Activated CD4-positive, alpha-beta memory T cell treated with anti-CD3 and anti-CD28 coated beads for 36 hours (primary cell): ENCODE measurements around the gene DNAJC13. TPM values are rescaled to one million over a fixed set of nuclear protein-coding genes. Genes with fewer than 3 reads are reported as not detected.
A peak's percentile ranks its signal among the peaks of the same experiment; 100 is the strongest.
"Not testable (repeated sequence)": the region's sequence is repeated elsewhere in the genome, so short reads cannot be mapped to it uniquely, and the experiment has no call there.

Source experiments
- CTCF ChIA-PET: fragments of 350-600 bp; sonication (Branson Sonifier 250); formaldehyde crosslinking; loops from one replicate; lab custom pipeline; 2021; ENCODE audit warnings: antibody characterized with exemption, inconsistent platforms; lab: Charles Lee
- POLR2A ChIA-PET: fragments of 350-600 bp; sonication (Branson Sonifier 250); formaldehyde crosslinking; loops from one replicate; lab custom pipeline; 2021; ENCODE audit warnings: antibody characterized with exemption; lab: Charles Lee
- DNase-seq: peaks from one replicate; pipeline ENCODE4 v3.0.0-alpha.2; 2020
- H3K27ac Mint-ChIP-seq: one replicate; pipeline ENCODE4 v1.8.0; 2021; ENCODE audit warnings: mixed read lengths
- H3K27me3 Mint-ChIP-seq: one replicate; pipeline ENCODE4 v1.8.0; 2021; ENCODE audit warnings: mixed read lengths
- H3K36me3 Mint-ChIP-seq: one replicate; pipeline ENCODE4 v1.8.0; 2021; ENCODE audit warnings: mixed read lengths
- H3K4me1 Mint-ChIP-seq: one replicate; pipeline ENCODE4 v1.8.0; 2021; ENCODE audit warnings: low read depth, mixed read lengths
- H3K4me3 Mint-ChIP-seq: one replicate; pipeline ENCODE4 v1.8.0; 2021; ENCODE audit warnings: mild to moderate bottlenecking, mixed read lengths
- H3K9me3 Mint-ChIP-seq: one replicate; pipeline ENCODE4 v1.8.0; 2021; ENCODE audit warnings: mixed read lengths
- intact Hi-C: fragments of 100-400 bp; cut with micrococcal nuclease; formaldehyde crosslinking; loops from one replicate; pipeline ENCODE4 v1.15.1; 2023
- total RNA-seq, 2 experiments: library from RNA; stranded (reverse); gene quantifications; one replicate each; pipeline ENCODE4 v1.2.3, GENCODE V29; 2021

DNAJC13 gene
- total RNA-seq, 2 experiments from 2014 or later, result 33.5 to 34.5 TPM

DNA sequence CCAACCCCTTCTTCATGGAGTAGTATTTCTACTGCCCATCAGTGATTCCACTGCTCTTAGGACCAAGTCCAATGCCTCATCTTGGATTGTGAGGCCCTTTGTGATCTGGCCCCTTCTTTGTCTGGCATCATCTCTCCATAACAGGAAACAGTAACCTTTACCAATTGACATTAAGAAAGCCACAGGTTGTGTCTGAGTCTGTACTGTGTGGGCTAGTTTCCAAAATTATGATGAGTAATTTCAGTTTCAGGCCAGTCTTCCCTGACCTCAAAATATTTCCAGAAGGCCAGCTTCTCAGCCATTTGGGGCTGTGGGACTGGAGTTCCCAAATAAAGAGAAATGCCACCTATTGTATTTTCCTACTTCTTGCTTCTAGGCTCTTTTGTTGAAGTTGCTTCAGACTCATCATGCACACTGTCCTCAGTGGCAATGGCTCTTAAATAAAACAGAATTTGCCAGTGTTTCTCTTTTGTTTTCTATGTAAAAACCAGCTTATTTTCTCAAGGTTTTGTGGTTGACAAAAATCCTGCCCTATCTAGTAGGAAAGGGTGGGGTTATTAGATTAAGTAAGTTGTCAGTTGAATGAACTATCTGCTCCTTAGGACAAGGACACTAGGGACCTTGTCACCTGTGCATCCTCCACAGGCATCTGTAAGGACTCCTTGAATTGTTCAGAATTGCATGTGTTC, 132.7 kb downstream of the DNAJC13 start:
- no peaks in the 10 kb centered on the region for H3K27me3 Mint-ChIP-seq
- ChIA-PET POLR2A (no interaction called here), CTCF (interaction anchor here (0.7 to 7.2 kb wide), 3 partner anchors 13 to 88 kb away, joined by 3 to 46 read pairs (median 3); no protein-coding TSS in a partner anchor)
- no peak overlapping the region for H3K4me3 Mint-ChIP-seq
- no peaks in the 10 kb centered on the region for H3K9me3 Mint-ChIP-seq
- H3K27ac Mint-ChIP-seq, result peak overlapping the region; percentile 73
- DNase-seq, result no peak
- intact Hi-C loops, result loop anchor here (1.0 kb wide), 1 partner anchor 19 kb away; no protein-coding TSS in a partner anchor
- peaks cover 20% of the 10 kb centered on the region for H3K4me1 Mint-ChIP-seq
- no peaks in the 10 kb centered on the region for H3K36me3 Mint-ChIP-seq

GRCh38 chr3:132550579-132551305, 133.4 kb downstream of the DNAJC13 start:
- CTCF ChIA-PET, result interaction anchor here (0.7 to 7.2 kb wide), 3 partner anchors 14 to 88 kb away, joined by 3 to 46 read pairs (median 3); no protein-coding TSS in a partner anchor
- POLR2A ChIA-PET, result no interaction called here
- no peaks in the 10 kb centered on the region for H3K36me3 Mint-ChIP-seq
- H3K27ac Mint-ChIP-seq, result peak overlapping the region; percentile 34
- no peak for DNase-seq
- H3K27me3 Mint-ChIP-seq, result no peaks in the 10 kb centered on the region
- peaks cover 20% of the 10 kb centered on the region for H3K4me1 Mint-ChIP-seq
- H3K9me3 Mint-ChIP-seq, result no peaks in the 10 kb centered on the region
- intact Hi-C loops, result loop anchor here (1.0 kb wide), 1 partner anchor 19 kb away; no protein-coding TSS in a partner anchor
- H3K4me3 Mint-ChIP-seq, result no peak overlapping the region

DNA sequence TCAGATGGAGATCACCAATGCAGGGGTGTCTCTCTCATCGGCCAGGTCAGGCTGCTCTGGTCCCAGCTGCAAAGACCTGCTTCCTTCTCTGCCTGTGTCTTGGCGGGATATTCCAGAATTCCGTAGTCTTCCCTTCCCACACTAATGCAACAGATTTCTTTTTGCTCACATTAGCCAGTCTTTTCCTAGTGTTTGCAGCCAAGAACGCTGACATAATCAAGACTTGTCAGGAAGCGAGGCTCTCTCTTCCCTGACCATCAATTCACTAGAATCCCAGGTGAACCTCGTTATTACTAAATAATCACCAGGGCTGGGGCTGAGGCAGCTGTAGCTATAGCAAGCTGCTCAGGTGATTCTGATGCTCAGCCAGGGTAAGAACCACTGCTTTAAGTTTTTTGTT, 136.5 kb downstream of the DNAJC13 start:
- Mint-ChIP-seq H3K9me3 (no peaks in the 10 kb centered on the region), H3K4me3 (no peak overlapping the region), H3K36me3 (no peaks in the 10 kb centered on the region), H3K27ac (no peak overlapping the region), H3K27me3 (no peaks in the 10 kb centered on the region), H3K4me1 (peaks cover 20% of the 10 kb centered on the region)
- ChIA-PET CTCF (interaction anchor here (1.0 kb wide), 1 partner anchor 11 kb away, joined by 3 read pairs; no protein-coding TSS in a partner anchor), POLR2A (no interaction called here)
- DNase-seq, result no peak
- intact Hi-C loops, result no loop called here

DNA sequence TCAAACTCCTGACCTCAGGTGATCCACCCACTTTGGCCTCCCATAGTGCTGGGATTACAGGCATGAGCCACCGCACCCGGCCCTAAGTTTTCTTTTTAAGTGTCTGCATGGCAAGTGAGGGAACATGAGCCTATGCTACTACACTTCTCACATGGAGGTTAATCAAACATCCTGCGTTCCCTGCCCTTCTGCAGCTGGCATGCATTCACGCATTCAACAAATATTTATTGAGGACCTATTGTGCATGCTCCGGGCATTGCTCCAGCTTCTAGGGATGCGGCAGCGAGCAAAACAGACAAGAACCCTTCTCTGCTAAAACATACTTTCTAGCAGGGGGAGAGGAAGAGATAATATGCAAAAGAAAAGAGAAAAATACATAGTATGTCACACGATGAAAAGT, 137.1 kb downstream of the DNAJC13 start:
- no peaks in the 10 kb centered on the region for H3K27me3 Mint-ChIP-seq
- H3K36me3 Mint-ChIP-seq, result no peaks in the 10 kb centered on the region
- intact Hi-C loops, result no loop called here
- DNase-seq, result no peak
- peaks cover 17% of the 10 kb centered on the region for H3K4me1 Mint-ChIP-seq
- ChIA-PET POLR2A (no interaction called here), CTCF (no interaction called here)
- no peak overlapping the region for H3K4me3 Mint-ChIP-seq
- no peaks in the 10 kb centered on the region for H3K9me3 Mint-ChIP-seq
- no peak overlapping the region for H3K27ac Mint-ChIP-seq

DNA sequence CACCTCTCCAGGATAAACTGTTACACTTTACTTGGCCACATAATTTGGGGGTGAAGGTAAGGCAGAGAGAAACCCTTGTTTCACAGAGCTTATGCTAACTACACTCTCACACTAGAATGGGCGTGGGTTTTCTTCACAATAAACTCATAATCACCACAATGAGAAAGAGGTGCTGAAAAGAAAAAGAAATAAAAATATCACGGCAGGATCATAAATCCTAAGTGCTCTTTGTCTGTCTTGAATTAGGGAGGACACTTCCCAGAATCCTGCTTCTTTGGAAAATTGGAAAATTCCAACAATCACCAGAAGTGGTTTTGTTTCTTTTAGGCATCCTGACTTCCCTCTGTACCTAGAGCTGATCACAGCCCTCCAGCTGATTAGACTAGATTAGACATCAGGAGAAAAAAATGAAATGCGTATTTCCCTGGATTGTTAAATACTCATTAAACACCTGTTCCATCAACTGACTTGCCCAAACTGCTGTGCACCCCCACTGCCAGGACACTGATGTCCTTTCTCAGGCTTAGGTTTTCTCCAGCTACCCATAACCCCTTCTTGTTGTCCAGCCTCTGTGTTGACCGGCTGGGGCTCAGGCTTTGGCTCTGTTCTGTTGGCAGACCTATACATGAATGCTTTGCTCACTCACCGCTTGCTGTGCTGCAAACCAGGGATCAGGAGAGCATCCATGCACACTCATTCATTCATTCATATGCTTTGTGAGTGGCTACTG, 138.2 kb downstream of the DNAJC13 start:
- intact Hi-C loops, result no loop called here
- ChIA-PET POLR2A (no interaction called here), CTCF (interaction anchor here (0.6 kb wide), 1 partner anchor 1632 kb away, joined by 3 read pairs; no protein-coding TSS in a partner anchor)
- no peak for DNase-seq
- Mint-ChIP-seq H3K27ac (no peak overlapping the region), H3K27me3 (no peaks in the 10 kb centered on the region), H3K36me3 (no peaks in the 10 kb centered on the region), H3K9me3 (no peaks in the 10 kb centered on the region), H3K4me1 (peaks cover 7% of the 10 kb centered on the region), H3K4me3 (no peak overlapping the region)

DNA sequence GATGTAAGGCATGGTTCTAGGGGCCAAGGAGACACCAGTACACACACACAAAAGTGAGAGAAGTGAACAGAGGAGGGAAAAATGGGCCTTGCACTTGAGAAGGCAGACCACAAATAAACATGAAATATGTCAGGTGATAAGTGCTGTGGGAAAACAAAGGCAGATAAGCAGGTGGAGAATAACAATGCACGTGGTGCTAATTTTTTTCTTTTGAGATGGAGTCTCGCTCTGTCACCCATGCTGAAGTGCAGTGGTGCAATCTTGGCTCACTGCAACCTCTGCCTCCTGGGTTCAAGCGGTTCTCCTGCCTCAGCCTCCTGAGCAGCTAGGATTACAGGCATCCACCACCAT, 138.7 kb downstream of the DNAJC13 start:
- CTCF ChIA-PET, H3K4me3 Mint-ChIP-seq, H3K27ac Mint-ChIP-seq, H3K9me3 Mint-ChIP-seq, H3K36me3 Mint-ChIP-seq, H3K27me3 Mint-ChIP-seq, POLR2A ChIA-PET, DNase-seq, H3K4me1 Mint-ChIP-seq, intact Hi-C loops: not testable (repeated sequence)

DNA sequence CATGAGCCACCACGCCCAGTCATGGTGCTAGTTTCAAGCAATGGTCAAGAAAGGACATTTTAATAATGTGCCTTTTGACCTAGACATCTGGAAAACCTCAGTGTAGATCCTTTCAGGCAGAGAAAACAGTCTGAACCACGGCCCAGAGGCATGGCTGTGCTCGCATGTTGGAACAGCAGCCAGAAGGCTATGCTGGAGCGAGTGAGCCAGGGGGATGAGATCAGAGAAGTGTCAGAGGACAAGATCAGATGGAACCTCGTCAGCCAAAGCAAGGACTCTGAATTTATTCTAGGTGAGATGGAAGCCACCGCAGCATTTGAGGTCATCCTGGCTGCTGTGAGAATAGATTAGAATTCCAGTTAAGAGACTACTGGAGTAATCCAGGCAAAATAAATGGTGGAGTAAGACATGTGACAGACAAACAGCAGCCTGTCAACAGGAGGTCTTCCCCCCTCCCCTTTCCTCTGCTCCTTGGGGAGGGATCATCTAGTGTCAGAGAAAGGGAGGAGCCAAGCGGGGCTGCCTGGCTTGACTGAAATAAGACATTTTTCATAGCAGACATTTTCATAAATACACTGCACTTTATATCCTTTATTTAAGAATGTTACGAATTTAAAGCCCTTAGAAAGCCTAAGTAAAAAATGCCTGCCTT, 139.3 kb downstream of the DNAJC13 start:
- DNase-seq, result no peak
- H3K9me3 Mint-ChIP-seq, result no peaks in the 10 kb centered on the region
- intact Hi-C loops, result no loop called here
- CTCF ChIA-PET, result no interaction called here
- POLR2A ChIA-PET, result no interaction called here
- H3K27me3 Mint-ChIP-seq, result no peaks in the 10 kb centered on the region
- peaks cover under 1% of the 10 kb centered on the region for H3K36me3 Mint-ChIP-seq
- no peak overlapping the region for H3K4me3 Mint-ChIP-seq
- H3K27ac Mint-ChIP-seq, result no peak overlapping the region
- H3K4me1 Mint-ChIP-seq, result no peaks in the 10 kb centered on the region

DNA sequence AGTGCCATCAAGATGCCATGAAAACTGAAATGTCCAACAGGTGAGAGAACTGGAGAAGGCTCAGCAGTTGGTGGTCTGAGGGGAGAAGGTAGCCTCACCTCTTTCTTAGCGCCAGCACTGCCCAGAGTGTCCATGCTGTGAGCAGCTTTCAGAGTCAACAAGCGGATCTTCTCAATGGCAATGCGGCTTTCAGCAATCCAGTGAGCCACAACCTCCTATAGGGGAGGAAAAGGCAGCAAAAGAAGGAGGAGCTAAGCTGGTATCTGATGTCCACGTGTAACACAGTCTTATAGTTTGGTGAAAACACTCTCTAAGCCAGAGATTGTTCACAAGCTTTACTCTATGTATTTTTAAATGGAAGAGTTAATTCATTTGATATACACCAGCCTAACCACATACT, 143.7 kb downstream of the DNAJC13 start:
- peaks cover 20% of the 10 kb centered on the region for H3K36me3 Mint-ChIP-seq
- CTCF ChIA-PET, result no interaction called here
- DNase-seq, result no peak
- no peaks in the 10 kb centered on the region for H3K9me3 Mint-ChIP-seq
- H3K27me3 Mint-ChIP-seq, result no peaks in the 10 kb centered on the region
- H3K4me1 Mint-ChIP-seq, result no peaks in the 10 kb centered on the region
- intact Hi-C loops, result no loop called here
- no peak overlapping the region for H3K4me3 Mint-ChIP-seq
- no peak overlapping the region for H3K27ac Mint-ChIP-seq
- POLR2A ChIA-PET, result no interaction called here

- no peak overlapping the region for H3K4me3 Mint-ChIP-seq
- H3K36me3 Mint-ChIP-seq, result peaks cover 20% of the 10 kb centered on the region
Observed at GRCh38 chr3:132563420-132564069, 146.2 kb downstream of the DNAJC13 start.

DNA sequence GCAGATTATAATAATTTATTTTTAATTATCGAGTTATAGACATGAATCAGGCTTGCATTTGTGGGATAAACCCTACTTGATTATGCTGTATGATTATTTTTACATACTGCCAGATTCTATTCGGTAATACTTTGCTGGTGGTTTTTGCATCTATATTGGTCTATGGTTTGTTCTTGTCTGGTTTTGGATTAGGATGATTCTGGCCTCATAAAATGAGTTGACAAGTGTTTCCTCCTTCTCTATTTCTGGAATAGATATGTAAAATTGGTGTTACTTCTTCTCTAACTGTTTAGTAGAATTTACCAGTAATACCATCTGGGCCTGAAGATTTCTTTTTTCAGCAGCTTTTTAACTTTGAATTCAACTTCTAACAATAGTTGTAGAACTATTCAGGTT, 146.8 kb downstream of the DNAJC13 start:
- POLR2A ChIA-PET, result no interaction called here
- no peak overlapping the region for H3K4me3 Mint-ChIP-seq

More at GRCh38 chr3:132563420-132564069, 146.2 kb downstream of the DNAJC13 start:
- intact Hi-C loops, result no loop called here
- DNase-seq, result no peak
- Mint-ChIP-seq H3K27ac (no peak overlapping the region), H3K9me3 (no peaks in the 10 kb centered on the region), H3K27me3 (no peaks in the 10 kb centered on the region), H3K4me1 (peaks cover 2% of the 10 kb centered on the region)
- CTCF ChIA-PET, result no interaction called here
- POLR2A ChIA-PET, result no interaction called here

DNA sequence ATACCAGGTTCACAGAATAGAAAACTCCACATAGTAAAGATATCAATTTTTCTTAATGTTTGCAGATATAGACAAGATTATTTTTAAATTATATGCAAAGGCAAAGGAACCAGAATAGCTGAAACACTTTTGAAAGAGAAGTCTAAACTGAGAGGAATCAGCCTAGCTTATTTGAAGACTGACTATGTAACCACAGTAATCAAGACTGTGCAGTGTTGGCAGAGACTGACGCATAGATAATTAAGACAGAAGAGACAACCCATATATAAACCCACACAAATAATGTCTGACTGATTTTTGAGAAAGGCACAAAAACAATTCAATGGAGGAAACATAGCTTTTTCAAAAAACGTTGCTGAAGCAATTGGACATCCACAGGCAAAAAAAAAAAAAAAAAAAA, 151.1 kb downstream of the DNAJC13 start:
- Mint-ChIP-seq H3K27ac (peak overlapping the region; percentile 86), H3K4me1 (peaks cover 14% of the 10 kb centered on the region), H3K36me3 (peaks cover 35% of the 10 kb centered on the region)

More for the DNA sequence above, 146.8 kb downstream of the DNAJC13 start:
- CTCF ChIA-PET, result interaction anchor here (0.7 kb wide), 1 partner anchor 29 kb away, joined by 3 read pairs; no protein-coding TSS in a partner anchor
- peaks cover 7% of the 10 kb centered on the region for H3K4me1 Mint-ChIP-seq
- no peaks in the 10 kb centered on the region for H3K27me3 Mint-ChIP-seq
- H3K27ac Mint-ChIP-seq, result no peak overlapping the region
- intact Hi-C loops, result no loop called here
- H3K36me3 Mint-ChIP-seq, result peaks cover 22% of the 10 kb centered on the region
- DNase-seq, result no peak
- no peaks in the 10 kb centered on the region for H3K9me3 Mint-ChIP-seq

More for the DNA sequence above, 151.1 kb downstream of the DNAJC13 start:
- ChIA-PET CTCF (interaction anchor here (1.4 kb wide), 1 partner anchor 32 kb away, joined by 3 read pairs; no protein-coding TSS in a partner anchor), POLR2A (no interaction called here)
- Mint-ChIP-seq H3K9me3 (peaks cover 6% of the 10 kb centered on the region), H3K4me3 (no peak overlapping the region), H3K27me3 (no peaks in the 10 kb centered on the region)
- intact Hi-C loops, result no loop called here
- no peak for DNase-seq
